Progenitor cell of endocrine pancreas (in vitro differentiated cells): ENCODE measurements around the gene PLXNA1. TPM values are rescaled to one million over a fixed set of nuclear protein-coding genes. Genes with fewer than 3 reads are reported as not detected.

Experiments
- DNase-seq: peaks from one replicate; pipeline ENCODE4 v3.0.0; 2021; ENCODE audit warnings: low spot score; ENCODE audit not compliant: unreplicated experiment
- H3K27ac Mint-ChIP-seq: 2 replicates; pipeline ENCODE4 v1.8.0; 2021; ENCODE audit warnings: mild to moderate bottlenecking, moderate library complexity, mixed read lengths
- H3K27me3 Mint-ChIP-seq: 2 replicates; pipeline ENCODE4 v1.8.0; 2021; ENCODE audit warnings: mixed read lengths
- H3K36me3 Mint-ChIP-seq: 2 replicates; pipeline ENCODE4 v1.8.0; 2022; ENCODE audit warnings: mixed read lengths; ENCODE audit not compliant: insufficient read depth
- H3K4me1 Mint-ChIP-seq: 2 replicates; pipeline ENCODE4 v1.8.0; 2021; ENCODE audit warnings: low read depth, mixed read lengths
- H3K4me3 Mint-ChIP-seq: 2 replicates; pipeline ENCODE4 v1.8.0; 2021; ENCODE audit warnings: low read depth, mild to moderate bottlenecking, moderate library complexity, mixed read lengths
- H3K9me3 Mint-ChIP-seq: 2 replicates; pipeline ENCODE4 v1.8.0; 2021; ENCODE audit warnings: low read depth, mixed read lengths
- CTCF ChIP-seq: fragments of 200-600 bp; sonication (generic); IDR thresholded peaks from one replicate; pipeline ENCODE4 v1.5.0; 2021; ENCODE audit warnings: antibody characterized with exemption, mild to moderate bottlenecking; ENCODE audit not compliant: unreplicated experiment
- total RNA-seq: library from RNA; stranded (reverse); gene quantifications from 2 replicates; pipeline ENCODE4 v1.2.1, GENCODE V29; 2021

The PLXNA1 gene
- total RNA-seq, 1 donor from 2014 or later: 104 TPM

- TF ChIP-seq CTCF: no peak
- H3K9me3 Mint-ChIP-seq: no peaks in the 10 kb centered on the region
- no peak for DNase-seq
- H3K27me3 Mint-ChIP-seq: peaks cover 3% of the 10 kb centered on the region
- no peaks in the 10 kb centered on the region for H3K36me3 Mint-ChIP-seq
- no peak overlapping the region for H3K27ac Mint-ChIP-seq
- no peak overlapping the region for H3K4me3 Mint-ChIP-seq
- H3K4me1 Mint-ChIP-seq: peaks cover 41% of the 10 kb centered on the region
These were observed 45.4 kb upstream of the PLXNA1 start for GRCh38 chr3:126937533-126937932.

- TF ChIP-seq CTCF: no peak
- peaks cover 38% of the 10 kb centered on the region for H3K4me1 Mint-ChIP-seq
- H3K36me3 Mint-ChIP-seq: no peaks in the 10 kb centered on the region
- no peak for DNase-seq
- no peak overlapping the region for H3K27ac Mint-ChIP-seq
- H3K27me3 Mint-ChIP-seq: peaks cover 3% of the 10 kb centered on the region
- no peaks in the 10 kb centered on the region for H3K9me3 Mint-ChIP-seq
- H3K4me3 Mint-ChIP-seq: no peak overlapping the region
These were observed 44.9 kb upstream of the PLXNA1 start for GRCh38 chr3:126937973-126938372.

GRCh38 chr3:126938520-126939337, 44.2 kb upstream of the PLXNA1 start:
- DNase-seq: no peak
- H3K9me3 Mint-ChIP-seq: no peaks in the 10 kb centered on the region
- no peaks in the 10 kb centered on the region for H3K36me3 Mint-ChIP-seq
- H3K27ac Mint-ChIP-seq: peak overlapping the region; percentile 13
- peaks cover 36% of the 10 kb centered on the region for H3K4me1 Mint-ChIP-seq
- peaks cover 3% of the 10 kb centered on the region for H3K27me3 Mint-ChIP-seq
- no peak overlapping the region for H3K4me3 Mint-ChIP-seq
- TF ChIP-seq CTCF: no peak

GRCh38 chr3:126939338-126939718, 43.6 kb upstream of the PLXNA1 start:
- peak; percentile 34 for TF ChIP-seq CTCF
- H3K4me3 Mint-ChIP-seq: no peak overlapping the region
- H3K4me1 Mint-ChIP-seq: peaks cover 31% of the 10 kb centered on the region
- H3K27me3 Mint-ChIP-seq: peaks cover 3% of the 10 kb centered on the region
- no peaks in the 10 kb centered on the region for H3K9me3 Mint-ChIP-seq
- peak overlapping the region; percentile 13 for H3K27ac Mint-ChIP-seq
- DNase-seq: no peak
- H3K36me3 Mint-ChIP-seq: no peaks in the 10 kb centered on the region

- peaks cover 3% of the 10 kb centered on the region for H3K27me3 Mint-ChIP-seq
- H3K4me1 Mint-ChIP-seq: peaks cover 28% of the 10 kb centered on the region
- no peak overlapping the region for H3K4me3 Mint-ChIP-seq
- no peaks in the 10 kb centered on the region for H3K36me3 Mint-ChIP-seq
- H3K9me3 Mint-ChIP-seq: no peaks in the 10 kb centered on the region
- DNase-seq: no peak
- TF ChIP-seq CTCF: no peak
- H3K27ac Mint-ChIP-seq: no peak overlapping the region
These were observed 43.2 kb upstream of the PLXNA1 start for GRCh38 chr3:126939733-126940132.
